ENCODE results near the gene SGF29. TPM values are rescaled to one million over a fixed set of nuclear protein-coding genes. Genes with fewer than 3 reads are reported as not detected.

The SGF29 gene
- total RNA-seq, 1 experiment from 2014 or later: 45.3 TPM

DNA sequence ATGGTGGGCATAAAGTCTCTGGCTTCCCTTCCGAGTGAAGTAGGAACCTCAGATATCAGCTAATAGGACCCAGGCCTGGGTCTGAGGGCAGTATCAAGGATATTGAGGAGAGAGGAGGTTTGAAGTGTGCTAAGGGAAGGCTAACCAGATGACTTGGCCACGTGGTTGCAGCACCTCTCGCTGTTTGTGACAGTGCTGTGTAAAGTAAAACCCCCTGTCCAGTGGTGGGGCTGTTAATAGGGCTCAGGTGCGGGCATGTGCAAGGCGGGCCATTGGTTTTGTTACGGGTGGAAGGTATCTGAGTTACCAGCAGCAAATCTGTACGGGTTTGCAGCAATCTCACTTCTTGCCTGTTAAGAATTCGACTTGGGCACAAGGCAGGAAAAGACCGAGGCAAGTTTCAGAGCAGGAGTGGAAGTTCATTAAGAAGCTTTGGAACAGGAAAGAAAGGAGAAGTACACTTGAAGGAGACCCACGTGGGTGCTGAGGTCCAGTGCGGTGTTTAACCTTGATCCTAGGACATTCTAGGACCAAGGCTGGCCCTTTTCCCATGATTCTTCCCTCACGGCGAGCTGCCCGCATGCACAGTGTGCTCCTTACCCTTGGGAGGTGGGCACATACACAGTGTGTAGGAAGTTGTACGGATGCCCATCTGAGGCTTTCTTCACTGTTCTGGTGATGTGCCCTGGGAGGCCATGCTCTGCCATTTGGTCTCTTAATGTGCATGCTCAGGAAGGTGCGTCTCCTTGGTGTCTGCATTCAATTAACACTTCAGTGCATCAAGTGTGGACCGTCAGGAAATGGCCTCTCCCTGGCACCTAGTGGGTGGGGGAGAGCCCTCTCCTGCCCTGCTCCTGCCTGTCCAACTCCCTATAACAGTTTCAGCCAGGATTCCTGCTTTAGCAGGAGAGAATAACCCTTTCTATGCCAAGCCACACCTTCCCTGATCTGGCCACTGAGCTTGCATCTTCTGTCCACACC is 20.3 kb downstream of the SGF29 start:
- BruUV-seq (replicated peaks): no TSS peak
- no peak for TF ChIP-seq CTCF (conservative IDR thresholded peaks at IDR 0.05)
- no peak for TF ChIP-seq EZH2 (IDR thresholded peaks at IDR 0.05; ENCODE audit: low read depth)

GRCh38 chr16:28574925-28575324 is 21.2 kb downstream of the SGF29 start:
- Histone ChIP-seq H3F3A (ENCODE audit: insufficient read depth, low read depth) (no peaks in the 10 kb centered on the region), H3K4me2 (no peak overlapping the region), H3K27me3 (ENCODE audit: insufficient read depth, low read depth) (no peaks in the 10 kb centered on the region), H3K27ac (no peak overlapping the region), H3K4me1 (replicated peaks; ENCODE audit: insufficient read depth) (no peaks in the 10 kb centered on the region), H3K4me3 (no peak overlapping the region), H3K9me2 (ENCODE audit: insufficient read depth) (0 out of 2 replicates have a peak, but pooled peaks cover 3% of the 10 kb centered on the region), H3K36me3 (ENCODE audit: low read depth) (no peaks in the 10 kb centered on the region), H3K79me2 (ENCODE audit: low read depth) (no peaks in the 10 kb centered on the region), H3K9me3 (ENCODE audit: insufficient read depth, low read depth) (no peaks in the 10 kb centered on the region), H4K20me1 (ENCODE audit: insufficient read depth) (no peaks in the 10 kb centered on the region; the same call in 1 of the 2 replicates), H2AFZ (no peak overlapping the region)
- no TSS peak for BruUV-seq (replicated peaks)
- ChIA-PET POLR2A (ENCODE audit: unreplicated experiment) (no interaction called here), CTCF (no interaction called here)
- intact Hi-C loops (cut with micrococcal nuclease; ENCODE audit: unreplicated experiment): no loop called here
- no peak for DNase-seq
- TF ChIP-seq CTCF (conservative IDR thresholded peaks at IDR 0.05) (no peak), EZH2 (IDR thresholded peaks at IDR 0.05; ENCODE audit: low read depth) (no peak)

More for the DNA sequence above, 20.3 kb downstream of the SGF29 start:
- no peaks in the 10 kb centered on the region for H3K9me3 ChIP-seq (ENCODE audit: insufficient read depth, low read depth)
- intact Hi-C loops (cut with micrococcal nuclease; ENCODE audit: unreplicated experiment): no loop called here
- no peak overlapping the region for H2AFZ ChIP-seq
- H3K79me2 ChIP-seq (ENCODE audit: low read depth): no peaks in the 10 kb centered on the region
- H3K36me3 ChIP-seq (ENCODE audit: low read depth): no peaks in the 10 kb centered on the region
- no peaks in the 10 kb centered on the region for H3K4me1 ChIP-seq (replicated peaks; ENCODE audit: insufficient read depth)
- no peaks in the 10 kb centered on the region for H3K27me3 ChIP-seq (ENCODE audit: insufficient read depth, low read depth)
- CTCF ChIA-PET: interaction anchor here (0.7 kb wide), 1 partner anchor 257 kb away, joined by 3 read pairs; no protein-coding TSS in a partner anchor
- no peak overlapping the region for H3K4me2 ChIP-seq
- no peak for DNase-seq
- H3F3A ChIP-seq (ENCODE audit: insufficient read depth, low read depth): no peaks in the 10 kb centered on the region
- POLR2A ChIA-PET (ENCODE audit: unreplicated experiment): no interaction called here
- no peaks in the 10 kb centered on the region; the same call in 1 of the 2 replicates for H4K20me1 ChIP-seq (ENCODE audit: insufficient read depth)
- no peak overlapping the region for H3K4me3 ChIP-seq
- H3K27ac ChIP-seq: no peak overlapping the region
- 0 out of 2 replicates have a peak, but pooled peaks cover 3% of the 10 kb centered on the region for H3K9me2 ChIP-seq (ENCODE audit: insufficient read depth)

- Histone ChIP-seq H3K4me2 (no peak overlapping the region), H3K27ac (no peak overlapping the region), H2AFZ (no peak overlapping the region), H3F3A (ENCODE audit: insufficient read depth, low read depth) (no peaks in the 10 kb centered on the region), H3K9me3 (ENCODE audit: insufficient read depth, low read depth) (no peaks in the 10 kb centered on the region), H3K4me1 (replicated peaks; ENCODE audit: insufficient read depth) (no peaks in the 10 kb centered on the region), H3K9me2 (ENCODE audit: insufficient read depth) (0 out of 2 replicates have a peak, but pooled peaks cover 3% of the 10 kb centered on the region), H3K27me3 (ENCODE audit: insufficient read depth, low read depth) (no peaks in the 10 kb centered on the region), H3K4me3 (no peak overlapping the region), H3K79me2 (ENCODE audit: low read depth) (no peaks in the 10 kb centered on the region), H3K36me3 (ENCODE audit: low read depth) (no peaks in the 10 kb centered on the region), H4K20me1 (ENCODE audit: insufficient read depth) (no peaks in the 10 kb centered on the region; the same call in 1 of the 2 replicates)
- intact Hi-C loops (cut with micrococcal nuclease; ENCODE audit: unreplicated experiment): no loop called here
- ChIA-PET POLR2A (ENCODE audit: unreplicated experiment) (no interaction called here), CTCF (interaction anchor here (0.5 kb wide), 1 partner anchor 18 kb away, joined by 6 read pairs; no protein-coding TSS in a partner anchor)
- no TSS peak for BruUV-seq (replicated peaks)
- no peak for TF ChIP-seq EZH2 (IDR thresholded peaks at IDR 0.05; ENCODE audit: low read depth)
- TF ChIP-seq CTCF (conservative IDR thresholded peaks at IDR 0.05): no peak
- no peak for DNase-seq
Observed at GRCh38 chr16:28575446-28576109, 21.9 kb downstream of the SGF29 start.

Data from PC-9 (cell line).